Stimulated activated CD8-positive, alpha-beta memory T cell treated with anti-CD3 and anti-CD28 coated beads, Interleukin-4, amount 100 ng/mL, for 4 hours (primary cell): ENCODE results near the gene RASD1.

Experiments used
- DNase-seq, 2 donors: peaks; one replicate each; pipeline ENCODE4 v3.0.0-alpha.2; 2020; ENCODE audit warnings: low read depth in 2 of 2, low spot score in 1 of 2

RASD1 gene

GRCh38 chr17:17527956-17528500, 31.8 kb upstream of the RASD1 start:
- no peak for DNase-seq

- DNase-seq = no peak
These were observed 31.3 kb upstream of the RASD1 start for GRCh38 chr17:17527534-17527933.

DNA sequence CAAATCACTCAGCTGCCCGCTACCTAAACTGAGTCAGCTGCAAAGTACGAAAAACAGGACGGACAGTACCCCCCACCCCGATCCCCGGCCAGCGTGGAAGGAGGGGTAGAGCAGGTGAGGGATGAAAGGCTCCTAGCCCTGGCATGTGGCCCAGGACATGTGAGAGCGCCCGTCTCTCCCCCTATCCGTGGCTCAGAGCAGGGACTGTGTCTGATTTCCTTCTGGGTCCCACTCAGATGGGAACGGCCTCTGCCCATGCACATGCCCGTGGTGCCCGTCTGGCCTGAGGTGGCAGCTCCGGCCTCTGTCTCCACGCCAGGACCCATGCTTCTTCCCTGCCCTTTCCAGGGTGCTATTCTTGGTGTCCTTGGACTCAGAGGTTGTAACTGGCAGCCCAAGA, 30.2 kb upstream of the RASD1 start:
- no peak for DNase-seq

DNA sequence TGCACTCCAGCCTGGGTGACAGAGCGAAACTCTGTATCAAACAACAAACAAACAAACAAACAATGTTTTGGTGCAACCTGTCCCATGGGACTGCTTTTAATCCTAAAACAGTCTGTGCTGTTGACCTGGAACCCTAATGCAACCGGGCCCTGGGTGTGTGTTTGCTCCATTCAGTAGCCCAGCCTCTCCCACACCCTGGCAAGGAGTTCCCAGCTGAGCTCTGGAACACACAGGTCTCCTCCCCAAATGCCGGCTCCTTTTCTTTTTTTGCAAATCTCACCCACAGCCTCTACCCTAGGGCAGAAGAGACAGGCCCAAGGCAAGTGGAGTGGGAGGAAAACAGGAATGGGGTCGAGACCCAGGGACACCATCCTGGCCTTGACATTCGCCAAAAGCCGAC, 29.8 kb upstream of the RASD1 start:
- DNase-seq = no peak

GRCh38 chr17:17525311-17525710, 29.1 kb upstream of the RASD1 start:
- no peak for DNase-seq

DNA sequence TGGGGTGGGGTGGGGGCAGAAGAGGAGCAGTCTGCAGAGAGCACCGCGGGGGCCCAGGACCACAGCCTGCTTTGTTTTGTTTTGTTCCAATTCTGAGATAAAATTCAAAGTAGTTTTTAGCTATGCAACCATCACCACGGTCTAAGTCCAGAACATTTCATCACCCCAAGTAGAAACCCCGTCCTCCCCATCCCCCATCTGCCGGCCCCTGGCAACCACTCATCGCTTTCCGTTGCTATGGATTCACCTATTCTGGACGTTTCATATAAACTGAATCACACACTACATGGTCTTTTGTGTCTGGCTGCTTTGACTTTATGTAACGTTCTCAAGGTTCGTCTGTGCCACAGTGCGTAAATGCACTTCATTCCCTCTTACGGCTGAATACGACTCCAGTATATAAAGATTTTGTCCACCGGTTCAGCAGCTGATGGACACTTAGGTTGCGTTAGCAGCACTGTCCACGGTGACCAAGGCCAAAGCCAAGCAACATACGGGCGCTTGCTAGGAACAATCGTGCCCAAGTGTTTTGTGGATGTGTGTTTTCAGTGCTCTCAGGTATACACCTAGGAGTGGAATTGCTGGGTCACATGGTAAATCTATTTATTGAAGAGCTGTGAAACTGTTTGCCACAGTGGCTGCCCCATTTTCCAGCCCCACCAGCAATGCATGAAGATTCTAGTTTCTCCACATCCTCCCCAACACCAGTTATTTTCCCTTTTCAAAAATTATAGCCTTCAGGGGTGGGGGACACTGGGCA, 27.7 kb upstream of the RASD1 start:
- no peak for DNase-seq

DNA sequence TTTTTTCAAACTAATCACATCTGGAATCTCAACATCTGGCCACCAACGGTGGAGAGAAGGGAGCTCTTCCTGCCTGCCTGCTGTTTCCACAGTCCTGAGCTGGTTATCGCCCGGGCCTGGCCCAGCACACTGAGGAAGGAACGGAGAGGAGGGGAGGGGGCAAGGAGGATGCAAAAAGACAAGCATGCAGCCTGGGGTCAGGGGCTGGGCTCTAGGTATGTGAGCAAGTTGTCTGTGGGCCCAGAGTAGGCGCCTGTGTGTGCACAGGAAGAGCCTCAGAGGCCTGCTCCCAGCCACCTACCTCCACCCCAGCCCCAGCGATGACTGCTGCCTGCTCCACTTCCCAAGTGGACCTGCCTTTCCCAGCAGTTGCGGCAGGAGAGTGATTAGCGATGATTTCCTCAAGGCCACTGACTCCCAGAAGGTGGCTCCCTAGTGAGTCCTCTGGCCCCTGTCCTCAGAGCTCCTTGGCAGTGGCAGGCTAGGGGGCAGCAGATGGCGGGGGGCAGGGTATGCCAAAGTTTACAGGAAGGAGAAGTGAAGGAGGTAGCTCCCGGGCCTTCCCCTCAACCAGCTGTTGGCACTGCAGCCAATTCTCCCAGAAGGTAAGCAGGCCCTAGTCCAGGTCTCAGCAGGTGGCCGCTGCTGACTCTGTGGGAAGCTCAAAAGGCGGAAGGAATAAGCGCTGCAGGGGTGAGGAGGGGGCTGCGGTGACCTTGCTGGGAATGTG, 27.0 kb upstream of the RASD1 start:
- DNase-seq = no peak

- DNase-seq = no peak
These were observed 24.5 kb upstream of the RASD1 start for GRCh38 chr17:17520599-17521232.

DNA sequence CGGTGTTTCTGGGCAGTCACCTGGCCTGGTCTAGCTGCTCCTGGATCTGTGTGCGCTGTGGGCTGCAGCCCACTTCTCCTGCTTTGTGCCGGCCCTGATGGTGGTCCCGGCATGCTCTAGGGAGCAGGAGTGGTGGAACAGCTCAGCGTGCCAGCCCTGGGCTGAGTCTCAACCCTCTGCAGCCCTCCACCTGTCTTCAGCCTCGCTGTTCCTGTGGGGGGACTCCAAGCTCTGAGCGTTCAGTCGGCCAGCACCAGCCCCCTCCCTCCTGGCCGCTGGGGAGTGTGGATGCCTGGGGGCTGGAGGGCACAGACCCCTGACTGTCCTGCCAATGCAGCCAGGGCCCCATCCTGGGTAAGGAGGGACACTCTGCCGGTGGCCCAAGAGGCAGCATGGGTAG, 23.7 kb upstream of the RASD1 start:
- DNase-seq = no peak

DNA sequence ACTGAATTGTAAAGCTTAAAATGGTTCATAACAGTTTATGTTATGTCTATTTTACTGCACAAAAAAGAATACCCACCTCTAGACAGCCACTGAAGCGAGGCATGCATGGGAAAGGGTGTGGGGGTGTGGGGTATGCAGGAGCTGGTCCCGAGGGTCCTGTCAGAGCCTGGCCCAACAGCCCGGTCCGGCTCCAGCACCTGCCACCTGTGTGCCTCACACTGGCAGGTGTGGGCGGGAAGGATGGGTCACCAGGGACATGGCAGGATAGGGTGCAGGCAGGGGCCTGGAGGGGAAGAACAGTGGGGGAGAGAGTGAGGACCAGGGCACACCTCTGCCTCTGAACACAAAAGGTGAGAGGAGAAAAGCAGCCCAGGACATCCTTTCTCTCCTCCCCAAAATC, 22.8 kb upstream of the RASD1 start:
- DNase-seq = no peak

GRCh38 chr17:17518014-17518413, 21.8 kb upstream of the RASD1 start:
- DNase-seq = no peak

DNA sequence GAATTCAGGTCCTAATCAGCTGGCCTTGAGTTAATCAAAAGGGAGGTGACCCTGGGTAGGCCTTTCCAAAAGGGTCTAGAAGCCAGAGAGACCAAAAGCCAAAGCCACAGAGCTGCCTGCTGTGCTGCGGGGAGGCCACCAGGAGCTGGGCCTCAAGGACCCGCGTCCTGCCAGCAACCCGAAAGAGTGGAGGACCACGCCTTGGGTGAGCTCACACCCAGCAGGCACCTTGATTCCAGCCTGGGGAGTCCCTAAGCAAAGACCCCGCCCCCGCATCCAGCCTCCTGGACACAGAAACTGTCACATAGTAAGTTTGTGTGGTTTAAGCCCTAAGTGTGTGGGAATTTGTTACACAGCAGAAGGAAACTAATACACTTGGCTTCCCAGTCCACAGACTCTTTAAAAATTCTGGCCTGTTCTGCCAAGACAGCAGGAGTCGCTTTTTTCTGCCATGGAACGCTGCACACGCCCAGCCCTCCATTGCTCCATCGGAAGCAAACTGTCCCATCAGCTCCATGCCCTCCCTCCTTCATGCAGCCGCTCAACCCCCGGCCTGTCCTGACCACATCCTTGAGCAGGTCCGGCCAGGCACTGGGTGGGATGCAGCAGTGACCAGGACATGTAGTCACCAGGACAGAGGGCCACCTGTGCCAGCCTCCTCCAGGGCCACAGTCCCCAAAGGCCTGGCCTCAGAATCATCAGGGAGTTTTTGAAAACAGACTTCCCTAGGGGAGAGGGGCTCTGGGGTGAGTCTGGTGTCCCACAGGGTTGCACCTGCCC, 20.9 kb upstream of the RASD1 start:
- DNase-seq = no peak

- no peak for DNase-seq
These were observed 20.0 kb upstream of the RASD1 start for GRCh38 chr17:17515934-17516930.

DNA sequence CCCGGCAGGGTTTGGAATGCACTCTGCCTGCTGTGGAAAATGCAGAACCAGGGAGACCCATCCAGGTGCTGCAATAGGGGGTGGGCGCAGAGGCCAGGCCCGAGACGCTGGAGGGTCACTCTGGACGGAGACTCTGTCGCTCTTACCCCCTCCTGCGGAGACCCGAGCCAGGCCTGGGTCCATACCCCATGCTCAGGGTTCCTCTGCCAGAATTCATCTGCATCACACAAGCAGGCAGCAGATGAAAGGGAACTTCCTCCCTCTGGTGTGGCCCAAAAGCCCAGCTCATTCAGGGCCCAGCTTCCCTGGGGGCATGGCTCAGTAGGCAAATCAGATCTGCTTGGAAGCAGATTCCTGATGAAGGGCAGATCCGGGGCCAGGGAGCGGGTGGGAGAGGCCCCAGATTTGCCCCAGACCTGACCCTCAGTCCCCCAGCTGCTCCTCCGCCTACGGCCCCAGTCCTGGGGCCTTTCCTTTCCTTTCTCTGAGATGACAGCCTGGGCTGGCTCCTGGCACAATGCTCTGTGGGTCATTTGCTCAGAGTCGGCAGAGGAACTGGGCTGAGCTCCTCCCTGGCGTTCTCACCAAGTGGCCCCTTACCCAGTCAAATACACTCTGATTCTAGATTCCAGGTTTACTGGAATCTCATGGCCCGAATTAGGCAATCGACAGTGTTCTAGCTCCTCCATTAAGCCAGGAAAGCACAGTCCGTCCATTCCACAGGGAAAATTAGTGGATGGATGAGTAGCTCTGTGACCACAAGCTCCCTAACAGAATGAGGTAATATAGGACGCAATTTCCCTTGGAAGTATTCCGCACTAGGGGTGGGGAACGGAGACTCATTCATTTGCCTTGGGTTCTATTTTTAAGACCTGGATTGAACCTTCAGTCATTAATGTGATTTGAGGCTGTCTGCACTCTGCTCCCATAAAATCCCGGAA, 19.1 kb upstream of the RASD1 start:
- no peak for DNase-seq

DNA sequence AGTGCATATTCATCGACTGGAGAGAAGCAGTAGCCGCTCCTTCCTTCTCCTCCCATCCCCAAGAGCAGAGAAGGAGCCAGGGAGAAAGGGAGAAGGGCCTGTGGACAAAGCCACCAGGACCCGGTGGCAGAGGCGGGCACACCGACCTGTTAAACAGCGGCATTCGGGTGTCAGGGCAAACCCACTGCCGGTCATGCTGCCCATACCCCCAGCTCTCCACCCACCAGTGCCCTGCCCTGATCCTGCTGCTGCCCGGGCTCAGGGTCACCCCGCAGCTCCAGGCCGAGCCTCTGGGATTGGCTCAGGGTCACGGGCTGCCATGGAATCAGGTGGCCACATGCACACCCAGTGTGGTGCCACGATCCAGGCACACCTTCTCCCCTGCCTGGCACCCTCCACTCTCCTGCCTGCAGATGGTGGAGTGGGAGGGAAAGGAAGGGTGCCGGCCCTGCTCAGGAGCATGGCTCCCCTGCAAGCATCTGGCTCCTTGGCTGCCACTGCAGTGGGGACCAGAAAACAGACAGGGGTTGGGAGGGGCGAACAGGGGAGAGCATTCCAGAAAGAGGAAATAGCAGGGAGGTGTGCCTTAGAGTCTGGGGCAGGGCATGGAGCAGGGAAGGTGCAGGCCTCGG, 18.3 kb upstream of the RASD1 start:
- no peak for DNase-seq

GRCh38 chr17:17513626-17514025, 17.4 kb upstream of the RASD1 start:
- DNase-seq = no peak

- no peak for DNase-seq
These were observed 16.7 kb upstream of the RASD1 start for GRCh38 chr17:17512866-17513265.
